A549 (cell line): ENCODE data around the gene TRIM15.

Source experiments
- ESRRA ChIP-seq: fragments of 150-350 bp; IDR thresholded peaks from 2 replicates; pipeline ENCODE4 v1.6.1; 2014; ENCODE audit warnings: mild to moderate bottlenecking, low read length, borderline replicate concordance
- TF ChIP-seq, protein P1 (sequence below): fragments of >200 bp; sonication (Bioruptor Twin); formaldehyde crosslinking; IDR thresholded peaks from 3 replicates; pipeline ENCODE4 v1.5.1; 2016

GRCh38 chr6:30154061-30154460, 9.3 kb upstream of the TRIM15 start:
- TF ChIP-seq, protein P1, sequence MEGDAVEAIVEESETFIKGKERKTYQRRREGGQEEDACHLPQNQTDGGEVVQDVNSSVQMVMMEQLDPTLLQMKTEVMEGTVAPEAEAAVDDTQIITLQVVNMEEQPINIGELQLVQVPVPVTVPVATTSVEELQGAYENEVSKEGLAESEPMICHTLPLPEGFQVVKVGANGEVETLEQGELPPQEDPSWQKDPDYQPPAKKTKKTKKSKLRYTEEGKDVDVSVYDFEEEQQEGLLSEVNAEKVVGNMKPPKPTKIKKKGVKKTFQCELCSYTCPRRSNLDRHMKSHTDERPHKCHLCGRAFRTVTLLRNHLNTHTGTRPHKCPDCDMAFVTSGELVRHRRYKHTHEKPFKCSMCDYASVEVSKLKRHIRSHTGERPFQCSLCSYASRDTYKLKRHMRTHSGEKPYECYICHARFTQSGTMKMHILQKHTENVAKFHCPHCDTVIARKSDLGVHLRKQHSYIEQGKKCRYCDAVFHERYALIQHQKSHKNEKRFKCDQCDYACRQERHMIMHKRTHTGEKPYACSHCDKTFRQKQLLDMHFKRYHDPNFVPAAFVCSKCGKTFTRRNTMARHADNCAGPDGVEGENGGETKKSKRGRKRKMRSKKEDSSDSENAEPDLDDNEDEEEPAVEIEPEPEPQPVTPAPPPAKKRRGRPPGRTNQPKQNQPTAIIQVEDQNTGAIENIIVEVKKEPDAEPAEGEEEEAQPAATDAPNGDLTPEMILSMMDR = no peak
- TF ChIP-seq ESRRA = no peak
